HepG2 (cell line): Measurements from ENCODE around the gene ARHGDIA. TPM values are rescaled to one million over a fixed set of nuclear protein-coding genes. Genes with fewer than 3 reads are reported as not detected.

Experiments used
- ATAC-seq: fragments of 200-7000 bp; cut with Tn5 transposase; 3 replicates; pipeline ENCODE4 v1.9.1; 2020; ENCODE audit warnings: mild to moderate bottlenecking, moderate library complexity
- BruUV-seq: library from RNA; stranded (reverse); fragments of 400-500 nt; replicated peaks from 2 replicates; lab custom pipeline; 2021; lab: Mats Ljungman, UMichigan
- CTCF ChIA-PET: fragments of 300-600 bp; formaldehyde crosslinking; extraction: SDS; loops from one replicate; lab custom pipeline; 2021; ENCODE audit warnings: low total read pairs, inconsistent platforms, low intra/inter-chr PET ratio; lab: Yijun Ruan, JAX
- POLR2A ChIA-PET: fragments of 350-600 bp; sonication (Branson Sonifier 250); formaldehyde crosslinking; loops from one replicate; lab custom pipeline; 2020; ENCODE audit warnings: antibody characterized with exemption, inconsistent platforms; lab: Yijun Ruan, JAX
- DNase-seq: peaks from one replicate; pipeline ENCODE4 v3.0.0-alpha.2; 2015; ENCODE audit warnings: low spot score
- FAIRE-seq: peaks from 3 replicates; lab custom pipeline; 2011; peaks lifted over from hg19 to GRCh38; lab: Jason Lieb, UNC
- H2AFZ ChIP-seq: one replicate; pipeline ENCODE4 v1.6.1; 2011; ENCODE audit warnings: low read length, inconsistent platforms
- H3K27ac ChIP-seq: fragments of 300-600 bp; 3 replicates; pipeline ENCODE4 v1.8.0; 2011; ENCODE audit warnings: mixed run types, mild to moderate bottlenecking, mixed read lengths, low read length, inconsistent platforms; ENCODE audit not compliant: insufficient read depth; ENCODE audit errors: extremely low read length
- H3K27me3 ChIP-seq, 2 experiments: fragments of 200-600 bp in 1 of 2; 2 replicates in 1 of 2; 3 replicates in 1 of 2; pipeline versions ENCODE4 v1.6.0 to v1.8.0; 2011; ENCODE audit warnings: low read length in 2 of 2, mild to moderate bottlenecking in 2 of 2, moderate library complexity in 2 of 2, inconsistent platforms in 1 of 2; ENCODE audit not compliant: insufficient read depth in 2 of 2, control insufficient read depth in 1 of 2
- H3K36me3 ChIP-seq, 2 experiments: fragments of 200-600 bp in 1 of 2; replicated peaks in 1 of 2; 2 replicates in 1 of 2; 3 replicates in 1 of 2; pipeline versions ENCODE4 v1.5.1 to v1.8.0; 2011; ENCODE audit warnings: low read length in 2 of 2, inconsistent platforms in 1 of 2; ENCODE audit not compliant: insufficient read depth in 2 of 2, control insufficient read depth in 1 of 2
- H3K4me1 ChIP-seq: 2 replicates; pipeline ENCODE4 v1.5.1; 2012; ENCODE audit warnings: low read length, inconsistent platforms; ENCODE audit not compliant: insufficient read depth
- H3K4me2 ChIP-seq: 2 replicates; pipeline ENCODE4 v1.6.0; 2011; ENCODE audit warnings: low read depth, low read length, inconsistent platforms
- H3K4me3 ChIP-seq, 3 experiments: fragments of 200-600 bp in 1 of 3; sonication (generic), shearing (Covaris generic) in 1 of 3; replicated peaks in 1 of 3; 2 replicates each; pipeline ENCODE4 v1.5.1; 2011 to 2016; ENCODE audit warnings: low read length in 3 of 3, inconsistent platforms in 2 of 3, low read depth in 2 of 3, mild to moderate bottlenecking in 2 of 3, control low read depth in 1 of 3, mixed read lengths in 1 of 3; ENCODE audit not compliant: insufficient read depth in 1 of 3
- H3K79me2 ChIP-seq: one replicate; pipeline ENCODE4 v1.6.1; 2011; ENCODE audit warnings: low read length, inconsistent platforms; ENCODE audit not compliant: insufficient read depth
- H3K9ac ChIP-seq: 2 replicates; pipeline ENCODE4 v1.6.0; 2011; ENCODE audit warnings: mild to moderate bottlenecking, low read depth, low read length, inconsistent platforms; ENCODE audit not compliant: insufficient read depth
- H3K9me3 ChIP-seq: 2 replicates; pipeline ENCODE4 v1.5.1; 2012; ENCODE audit warnings: mild to moderate bottlenecking, low read length
- H4K20me1 ChIP-seq: 2 replicates; pipeline ENCODE4 v1.6.0; 2011; ENCODE audit warnings: inconsistent platforms, mild to moderate bottlenecking, low read length, moderate library complexity; ENCODE audit not compliant: insufficient read depth
- AGO2 ChIP-seq: fragments of 200-400 bp; formaldehyde crosslinking; optimal IDR thresholded peaks from 2 replicates; pipeline ENCODE3; 2017; ENCODE audit warnings: mild to moderate bottlenecking, low read depth, low read length, moderate library complexity
- HNRNPL ChIP-seq: fragments of 200-400 bp; formaldehyde crosslinking; IDR thresholded peaks from 2 replicates; pipeline ENCODE4 v1.6.1; 2017; ENCODE audit warnings: mild to moderate bottlenecking, low read depth, low read length
- HNRNPLL ChIP-seq: fragments of 200-400 bp; formaldehyde crosslinking; IDR thresholded peaks from 2 replicates; pipeline ENCODE4 v1.6.1; 2017; ENCODE audit warnings: mild to moderate bottlenecking, low read depth, low read length; ENCODE audit not compliant: poor library complexity, severe bottlenecking
- IRX3 ChIP-seq: sonication (generic); formaldehyde crosslinking; IDR thresholded peaks from 2 replicates; pipeline ENCODE4 v1.8.1; 2023; ENCODE audit warnings: mild to moderate bottlenecking, low read depth, missing genetic modification reagents, borderline replicate concordance
- MAFF ChIP-seq: IDR thresholded peaks from 2 replicates; pipeline ENCODE4 v1.6.1; 2011; ENCODE audit warnings: low read depth, low read length, improper control_type of control experiment
- MYNN ChIP-seq: sonication (generic); formaldehyde crosslinking; IDR thresholded peaks from 2 replicates; pipeline ENCODE4 v1.4.0; 2020; ENCODE audit warnings: mild to moderate bottlenecking, low read depth, missing genetic modification reagents
- NKX3-1 ChIP-seq: sonication (generic); formaldehyde crosslinking; IDR thresholded peaks from 2 replicates; pipeline ENCODE4 v1.5.0; 2020; ENCODE audit warnings: missing genetic modification reagents
- NR2F1 ChIP-seq, 2 experiments: fragments of 450-650 bp in 1 of 2; formaldehyde crosslinking in 1 of 2; IDR thresholded peaks; 2 replicates each; pipeline versions ENCODE4 v1.5.0 to v1.6.1; 2016 to 2020; ENCODE audit warnings: mild to moderate bottlenecking in 1 of 2, missing compliant biosample characterization in 1 of 2, missing genetic modification reagents in 1 of 2, moderate library complexity in 1 of 2
- PHF20 ChIP-seq: sonication (generic); formaldehyde crosslinking; IDR thresholded peaks from 2 replicates; pipeline ENCODE4 v1.5.0; 2020; ENCODE audit warnings: mild to moderate bottlenecking, missing genetic modification reagents
- POLR2AphosphoS2 ChIP-seq: IDR thresholded peaks from 2 replicates; pipeline ENCODE4 v1.6.1; 2011; ENCODE audit warnings: low read depth, low read length, improper control_type of control experiment
- PRDM4 ChIP-seq: sonication (generic); formaldehyde crosslinking; IDR thresholded peaks from 2 replicates; pipeline ENCODE4 v1.9.0; 2021; ENCODE audit warnings: missing genetic modification reagents, borderline replicate concordance
- SKI ChIP-seq: fragments of 450-650 bp; IDR thresholded peaks from one replicate; pipeline ENCODE4 v1.6.1; 2018; ENCODE audit warnings: mild to moderate bottlenecking; ENCODE audit not compliant: partially characterized antibody
- SOX5 ChIP-seq: IDR thresholded peaks from 2 replicates; pipeline ENCODE4 v1.6.1; 2016; ENCODE audit warnings: borderline replicate concordance
- ZFY ChIP-seq: sonication (generic); formaldehyde crosslinking; IDR thresholded peaks from 2 replicates; pipeline ENCODE4 v1.4.0; 2020; ENCODE audit warnings: missing genetic modification reagents
- ZNF362 ChIP-seq: sonication (generic); formaldehyde crosslinking; IDR thresholded peaks from 2 replicates; pipeline ENCODE4 v1.4.0; 2020; ENCODE audit warnings: missing genetic modification reagents, mild to moderate bottlenecking, borderline replicate concordance
- ZNF564 ChIP-seq: sonication (generic); formaldehyde crosslinking; IDR thresholded peaks from 2 replicates; pipeline ENCODE4 v1.8.1; 2023; ENCODE audit warnings: mild to moderate bottlenecking, missing genetic modification reagents
- ZNF577 ChIP-seq: sonication (generic); formaldehyde crosslinking; IDR thresholded peaks from 2 replicates; pipeline ENCODE4 v1.4.0; 2020; ENCODE audit warnings: mild to moderate bottlenecking, low read depth, missing genetic modification reagents, borderline replicate concordance
- ZNF615 ChIP-seq: sonication (generic); formaldehyde crosslinking; IDR thresholded peaks from 2 replicates; pipeline ENCODE4 v1.5.0; 2020; ENCODE audit warnings: mild to moderate bottlenecking, missing genetic modification reagents, borderline replicate concordance
- ZNF644 ChIP-seq: IDR thresholded peaks from 2 replicates; pipeline ENCODE4 v1.6.1; 2016; ENCODE audit warnings: low read depth
- ZNF678 ChIP-seq: sonication (generic); formaldehyde crosslinking; IDR thresholded peaks from 2 replicates; pipeline ENCODE4 v1.4.0; 2020; ENCODE audit warnings: mild to moderate bottlenecking, missing genetic modification reagents
- ZNF841 ChIP-seq: sonication (generic); formaldehyde crosslinking; IDR thresholded peaks from 2 replicates; pipeline ENCODE4 v1.8.1; 2023; ENCODE audit warnings: missing genetic modification reagents, borderline replicate concordance
- WGBS: methylation state at CpG from one replicate; pipeline ENCODE4 v1.1.6; 2017; ENCODE audit warnings: low lambda C conversion rate; 5-methylcytosine and 5-hydroxymethylcytosine counted together
- in situ Hi-C: cut with HindIII; loops from 2 replicates; pipeline ENCODE4 v1.10.0; 2017; ENCODE audit warnings: low pct_unique_long_range_greater_than_20kb; ENCODE audit not compliant: extremely low pct_ligation_motif_present
- intact Hi-C: fragments of 100-400 bp; cut with micrococcal nuclease; formaldehyde crosslinking; loops from one replicate; pipeline ENCODE4 v1.10.0; 2022; ENCODE audit not compliant: unreplicated experiment
- polyA plus RNA-seq, 8 experiments: library from polyadenylated mRNA; depleted of rRNA in 3 of 8; stranded (reverse) in 7 of 8; unstranded in 1 of 8; fragments of >200 nt; fragmentation: Illumina TruSeq in 4 of 8; extraction: Trizol in 4 of 8; gene quantifications; 2 replicates each; pipeline versions ENCODE4 v1.2.1 to v1.2.3, GENCODE V29; 2011 to 2016; ENCODE audit warnings: low read depth in 4 of 8, missing spikeins in 1 of 8, mixed read lengths in 1 of 8; ENCODE audit not compliant: insufficient read depth in 1 of 8
- total RNA-seq, 5 experiments: library from RNA; depleted of rRNA; stranded (reverse); fragments of >200 nt; fragmentation: Illumina TruSeq; extraction: Trizol; gene quantifications; 2 replicates each; pipeline ENCODE4 v1.2.3, GENCODE V29; 2016; ENCODE audit warnings: low read depth in 1 of 5
- TF ChIP-seq, protein P1 (sequence below): sonication (generic); formaldehyde crosslinking; IDR thresholded peaks from 2 replicates; pipeline ENCODE4 v1.4.0; 2020; ENCODE audit warnings: mild to moderate bottlenecking, missing genetic modification reagents

The ARHGDIA gene
- total and polyA plus RNA-seq, 2 of the 13 experiments (the other 11 are each of a cell fraction or from before 2014, with no cell fraction given), result 40.0 to 64.0 TPM

DNA sequence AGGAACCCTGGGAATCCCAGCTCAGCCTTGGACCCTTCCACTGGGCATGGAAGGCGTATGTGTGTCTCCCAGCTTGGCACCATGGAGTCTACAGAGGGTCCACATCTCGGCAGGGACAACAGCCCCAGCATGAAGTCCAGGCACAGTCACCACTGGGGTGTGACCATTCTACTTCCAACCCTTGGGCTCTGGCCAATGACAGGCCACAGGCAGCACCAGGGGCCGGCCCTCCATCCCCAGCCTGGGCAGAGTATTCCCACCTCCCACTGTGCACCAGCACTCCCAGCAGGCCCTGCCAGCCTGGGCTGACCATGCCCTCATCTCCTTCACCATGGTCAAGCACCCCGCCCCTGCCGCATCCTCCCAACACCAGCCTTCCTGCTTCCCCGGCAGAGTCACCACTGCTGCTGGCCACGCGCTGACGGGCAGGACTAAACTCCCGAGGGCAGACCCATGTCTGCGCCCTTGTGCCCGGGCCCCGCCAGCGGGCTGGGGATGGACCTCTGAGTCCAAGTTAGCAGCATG is 26.7 kb downstream of the ARHGDIA start:
- Histone ChIP-seq H3K36me3 (peaks cover 39 to 61% of the 10 kb centered on the region in 2 experiments), H3K4me2 (no peak overlapping the region), H3K4me1 (peaks cover 15% of the 10 kb centered on the region), H4K20me1 (peaks cover 6% of the 10 kb centered on the region; the same call in 1 of the 2 replicates), H3K27ac (no peak overlapping the region), H3K79me2 (no peaks in the 10 kb centered on the region), H3K4me3 (no peak overlapping the region), H2AFZ (no peak overlapping the region), H3K9ac (no peak overlapping the region), H3K9me3 (no peaks in the 10 kb centered on the region), H3K27me3 (no peaks in the 10 kb centered on the region)
- ATAC-seq (peak; percentile 0; the same call in 2 of the 3 replicates), DNase-seq (no peak), FAIRE-seq (no peak)
- WGBS, result 96% methylated on average over 14 of the region's 14 CpGs
- POLR2A ChIA-PET, result interaction anchor here (1.2 to 3.8 kb wide), 5 partner anchors 11 to 22 kb away, joined by 3 to 30 read pairs (median 7); partner anchors contain the start of gene MCRIP1
- in situ Hi-C loops, result no loop called here
- BruUV-seq, result no TSS peak
- intact Hi-C loops, result no loop called here
- CTCF ChIA-PET, result no interaction called here
- no peak for TF ChIP-seq ZNF841 (CRISPR knock-in tag)
- no peak for TF ChIP-seq ZNF644 (CRISPR knock-in tag)
- TF ChIP-seq ZNF678, result no peak
- no peak for TF ChIP-seq PRDM4 (CRISPR knock-in tag)
- no peak for TF ChIP-seq ZNF615 (CRISPR knock-in tag)
- TF ChIP-seq PHF20 (CRISPR knock-in tag), result no peak
- TF ChIP-seq SOX5 (CRISPR knock-in tag), result no peak
- TF ChIP-seq, protein P1, sequence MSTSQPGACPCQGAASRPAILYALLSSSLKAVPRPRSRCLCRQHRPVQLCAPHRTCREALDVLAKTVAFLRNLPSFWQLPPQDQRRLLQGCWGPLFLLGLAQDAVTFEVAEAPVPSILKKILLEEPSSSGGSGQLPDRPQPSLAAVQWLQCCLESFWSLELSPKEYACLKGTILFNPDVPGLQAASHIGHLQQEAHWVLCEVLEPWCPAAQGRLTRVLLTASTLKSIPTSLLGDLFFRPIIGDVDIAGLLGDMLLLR, result no peak
- no peak for TF ChIP-seq ZNF577
- no peak for TF ChIP-seq IRX3 (CRISPR knock-in tag)
- peak; percentile 15 for TF ChIP-seq HNRNPLL
- no peak for TF ChIP-seq ZNF362
- no peak for TF ChIP-seq ZNF564
- peak; percentile 84 for TF ChIP-seq AGO2
- TF ChIP-seq SKI, result no peak
- TF ChIP-seq POLR2AphosphoS2, result peak; percentile 72; the same call in 1 of the 2 replicates
- TF ChIP-seq NR2F1 (CRISPR knock-in tag; IDR thresholded peaks at IDR 0.05), result no peak
- peak; percentile 65; the same call in 1 of the 2 replicates for TF ChIP-seq HNRNPL
- 0 out of 2 replicates have a peak, but pooled peaks have one; percentile 2 for TF ChIP-seq NKX3-1 (CRISPR knock-in tag)
- TF ChIP-seq MYNN (CRISPR knock-in tag), result no peak
- no peak for TF ChIP-seq MAFF
- no peak for TF ChIP-seq ZFY
